Endometrial microvascular endothelial cells (primary cell): Measurements from ENCODE around the gene GCNT4. TPM values are rescaled to one million over a fixed set of nuclear protein-coding genes. Genes with fewer than 3 reads are reported as not detected.

Experiments used
- in situ Hi-C: cut with HindIII; loops from 2 replicates; pipeline ENCODE4 v1.10.0; 2017; ENCODE audit warnings: low sequenced_read_pairs, low pct_unique_long_range_greater_than_20kb; ENCODE audit errors: inconsistent ontology term
- total RNA-seq: library from RNA; depleted of rRNA; stranded (reverse); fragments of >200 nt; gene quantifications from one replicate; pipeline ENCODE4 v1.2.3, GENCODE V29; 2015; ENCODE audit errors: inconsistent ontology term

Gene GCNT4
- total RNA-seq, 1 donor from 2014 or later, result 0.65 TPM

- in situ Hi-C loops, result no loop called here
Observed at GRCh38 chr5:75053304-75054133, 1.2 kb upstream of the GCNT4 start.

- in situ Hi-C loops, result no loop called here
Observed at GRCh38 chr5:75053054-75053303, 621 bp upstream of the GCNT4 start.

- in situ Hi-C loops, result no loop called here
Observed at GRCh38 chr5:75051217-75051751, 1.1 kb downstream of the GCNT4 start.

GRCh38 chr5:75050415-75050814 is 1.9 kb downstream of the GCNT4 start:
- in situ Hi-C loops, result no loop called here

- in situ Hi-C loops, result no loop called here
Observed at GRCh38 chr5:75049456-75050351, 2.7 kb downstream of the GCNT4 start.

- in situ Hi-C loops, result no loop called here
Observed at GRCh38 chr5:75048457-75048953, 3.9 kb downstream of the GCNT4 start.

- in situ Hi-C loops, result no loop called here
Observed at GRCh38 chr5:75047356-75047755, 5.0 kb downstream of the GCNT4 start.

GRCh38 chr5:75046366-75047142 is 5.8 kb downstream of the GCNT4 start:
- in situ Hi-C loops, result no loop called here

- in situ Hi-C loops, result no loop called here
Observed at GRCh38 chr5:75045071-75045470, 7.3 kb downstream of the GCNT4 start.

GRCh38 chr5:75044406-75044805 is 8.0 kb downstream of the GCNT4 start:
- in situ Hi-C loops, result no loop called here

GRCh38 chr5:75043633-75044264 is 8.6 kb downstream of the GCNT4 start:
- in situ Hi-C loops, result no loop called here

- in situ Hi-C loops, result no loop called here
Observed at GRCh38 chr5:75042522-75042921, 9.8 kb downstream of the GCNT4 start.

- in situ Hi-C loops, result no loop called here
Observed at GRCh38 chr5:75040973-75041372, 11.4 kb downstream of the GCNT4 start.

GRCh38 chr5:75037106-75037505 is 15.3 kb downstream of the GCNT4 start:
- in situ Hi-C loops, result no loop called here

- in situ Hi-C loops, result no loop called here
Observed at GRCh38 chr5:75034137-75034739, 18.1 kb downstream of the GCNT4 start.

- in situ Hi-C loops, result no loop called here
Observed at GRCh38 chr5:75031366-75031765, 21.0 kb downstream of the GCNT4 start.

- in situ Hi-C loops, result no loop called here
Observed at GRCh38 chr5:75028090-75028489, 24.3 kb downstream of the GCNT4 start.
